Stimulated activated naive CD8-positive, alpha-beta T cell treated with anti-CD3 and anti-CD28 coated beads, Interleukin-15, amount 100 ng/mL, for 72 hours (primary cell): ENCODE data around the gene GALNT2.
A peak's percentile ranks its signal among the peaks of the same experiment; 100 is the strongest.

Experiments used
- ATAC-seq: fragments of 150-1000 bp; cut with Tn5 transposase; 2 replicates; pipeline ENCODE4 v1.10.0; 2021; ENCODE audit warnings: mild to moderate bottlenecking, moderate library complexity
- DNase-seq, 2 donors: peaks; one replicate each; pipeline ENCODE4 v3.0.0; 2021 to 2022
- H3K27ac Mint-ChIP-seq, 2 donors: one replicate each; pipeline ENCODE4 v1.8.0; 2022; ENCODE audit warnings: mild to moderate bottlenecking in 2 of 2, mixed read lengths in 2 of 2, moderate library complexity in 2 of 2
- H3K27me3 Mint-ChIP-seq: one replicate; pipeline ENCODE4 v1.8.0; 2022; ENCODE audit warnings: mixed read lengths
- H3K4me1 Mint-ChIP-seq: one replicate; pipeline ENCODE4 v1.8.0; 2022; ENCODE audit warnings: mild to moderate bottlenecking, mixed read lengths
- H3K4me3 Mint-ChIP-seq, 2 donors: one replicate each; pipeline ENCODE4 v1.8.0; 2022; ENCODE audit warnings: mild to moderate bottlenecking in 2 of 2, mixed read lengths in 2 of 2, moderate library complexity in 1 of 2
- H3K9me3 Mint-ChIP-seq, 2 donors: one replicate each; pipeline ENCODE4 v1.8.0; 2022; ENCODE audit warnings: mixed read lengths in 2 of 2

GALNT2 gene

GRCh38 chr1:230286166-230286889 lies 219.3 kb downstream of the GALNT2 start:
- no peak for ATAC-seq
- Mint-ChIP-seq H3K9me3 (no peaks in the 10 kb centered on the region), H3K27ac (peak overlapping the region in 1 of 2 donors; percentile 81), H3K4me3 (no peak overlapping the region), H3K27me3 (peaks cover 12% of the 10 kb centered on the region), H3K4me1 (peaks cover 30% of the 10 kb centered on the region)
- DNase-seq: no peak

- H3K27ac Mint-ChIP-seq: peak overlapping the region in 1 of 2 donors; percentile 59
- H3K27me3 Mint-ChIP-seq: peaks cover 18% of the 10 kb centered on the region
- ATAC-seq (no peak), DNase-seq (no peak)
- H3K4me1 Mint-ChIP-seq: peaks cover 30% of the 10 kb centered on the region
- no peak overlapping the region for H3K4me3 Mint-ChIP-seq
- H3K9me3 Mint-ChIP-seq: no peaks in the 10 kb centered on the region
Measured at GRCh38 chr1:230286890-230287269, 219.8 kb downstream of the GALNT2 start.

GRCh38 chr1:230287674-230288315 lies 220.8 kb downstream of the GALNT2 start:
- H3K27ac Mint-ChIP-seq: peak overlapping the region in 1 of 2 donors; percentile 94
- H3K4me3 Mint-ChIP-seq: no peak overlapping the region
- no peaks in the 10 kb centered on the region for H3K9me3 Mint-ChIP-seq
- peaks cover 27% of the 10 kb centered on the region for H3K4me1 Mint-ChIP-seq
- no peak for DNase-seq
- ATAC-seq: peak; percentile 12
- peaks cover 27% of the 10 kb centered on the region for H3K27me3 Mint-ChIP-seq

- no peak overlapping the region for H3K4me3 Mint-ChIP-seq
- DNase-seq (no peak), ATAC-seq (no peak)
- peaks cover 37% of the 10 kb centered on the region for H3K27me3 Mint-ChIP-seq
- no peaks in the 10 kb centered on the region for H3K9me3 Mint-ChIP-seq
- H3K27ac Mint-ChIP-seq: peak overlapping the region in 1 of 2 donors; percentile 78
- H3K4me1 Mint-ChIP-seq: peaks cover 22% of the 10 kb centered on the region
Measured at GRCh38 chr1:230288641-230289349, 221.8 kb downstream of the GALNT2 start.

- H3K4me3 Mint-ChIP-seq: no peak overlapping the region
- H3K4me1 Mint-ChIP-seq: peaks cover 17% of the 10 kb centered on the region
- DNase-seq (no peak), ATAC-seq (no peak)
- no peaks in the 10 kb centered on the region for H3K9me3 Mint-ChIP-seq
- H3K27ac Mint-ChIP-seq: no peak overlapping the region
- H3K27me3 Mint-ChIP-seq: peaks cover 39% of the 10 kb centered on the region
Measured at GRCh38 chr1:230289350-230289644, 222.3 kb downstream of the GALNT2 start.

GRCh38 chr1:230291731-230292620 lies 224.9 kb downstream of the GALNT2 start:
- peaks cover 39% of the 10 kb centered on the region for H3K27me3 Mint-ChIP-seq
- H3K4me3 Mint-ChIP-seq: peak overlapping the region; percentile 57 to 61
- H3K27ac Mint-ChIP-seq: peak overlapping the region; percentile 90 to 97
- peaks cover 13% of the 10 kb centered on the region for H3K4me1 Mint-ChIP-seq
- DNase-seq (no peak), ATAC-seq (peak; percentile 53)
- H3K9me3 Mint-ChIP-seq: no peaks in the 10 kb centered on the region

- Mint-ChIP-seq H3K4me1 (peaks cover 13% of the 10 kb centered on the region), H3K4me3 (no peak overlapping the region)
- no peak for ATAC-seq
Measured at GRCh38 chr1:230292689-230293389, 225.8 kb downstream of the GALNT2 start.

GRCh38 chr1:230293390-230293700 lies 226.3 kb downstream of the GALNT2 start:
- H3K4me1 Mint-ChIP-seq: peaks cover 13% of the 10 kb centered on the region
- no peak overlapping the region for H3K4me3 Mint-ChIP-seq
- no peak overlapping the region for H3K27ac Mint-ChIP-seq
- H3K27me3 Mint-ChIP-seq: peaks cover 29% of the 10 kb centered on the region
- H3K9me3 Mint-ChIP-seq: no peaks in the 10 kb centered on the region
- ATAC-seq: no peak
- no peak for DNase-seq

More at GRCh38 chr1:230292689-230293389, 225.8 kb downstream of the GALNT2 start:
- Mint-ChIP-seq H3K9me3 (no peaks in the 10 kb centered on the region), H3K27me3 (peaks cover 33% of the 10 kb centered on the region), H3K27ac (no peak overlapping the region)
- no peak for DNase-seq

- DNase-seq: no peak
- no peak overlapping the region for H3K4me3 Mint-ChIP-seq
- peaks cover 29% of the 10 kb centered on the region for H3K27me3 Mint-ChIP-seq
- no peak for ATAC-seq
- peak overlapping the region in 1 of 2 donors; percentile 27 for H3K27ac Mint-ChIP-seq
- H3K4me1 Mint-ChIP-seq: peaks cover 13% of the 10 kb centered on the region
- H3K9me3 Mint-ChIP-seq: no peaks in the 10 kb centered on the region
Measured at GRCh38 chr1:230295367-230295766, 228.3 kb downstream of the GALNT2 start.

- Mint-ChIP-seq H3K27me3 (no peaks in the 10 kb centered on the region), H3K4me1 (peaks cover 15% of the 10 kb centered on the region), H3K9me3 (no peaks in the 10 kb centered on the region), H3K4me3 (no peak overlapping the region), H3K27ac (no peak overlapping the region)
- no peak for DNase-seq
- ATAC-seq: no peak
Measured at GRCh38 chr1:230299191-230300006, 232.4 kb downstream of the GALNT2 start.

GRCh38 chr1:230300322-230301301 lies 233.6 kb downstream of the GALNT2 start:
- Mint-ChIP-seq H3K4me3 (no peak overlapping the region), H3K9me3 (no peaks in the 10 kb centered on the region), H3K27me3 (no peaks in the 10 kb centered on the region), H3K27ac (peak overlapping the region in 1 of 2 donors; percentile 82), H3K4me1 (peaks cover 21% of the 10 kb centered on the region)
- DNase-seq (no peak), ATAC-seq (no peak)

GRCh38 chr1:230301322-230301721 lies 234.3 kb downstream of the GALNT2 start:
- no peak for ATAC-seq
- H3K4me3 Mint-ChIP-seq: no peak overlapping the region
- peak overlapping the region in 1 of 2 donors; percentile 82 for H3K27ac Mint-ChIP-seq

GRCh38 chr1:230301822-230302221 lies 234.8 kb downstream of the GALNT2 start:
- no peak overlapping the region for H3K27ac Mint-ChIP-seq
- ATAC-seq (no peak), DNase-seq (no peak)
- H3K4me1 Mint-ChIP-seq: peaks cover 31% of the 10 kb centered on the region
- no peak overlapping the region for H3K4me3 Mint-ChIP-seq
- H3K27me3 Mint-ChIP-seq: no peaks in the 10 kb centered on the region
- H3K9me3 Mint-ChIP-seq: no peaks in the 10 kb centered on the region

More at GRCh38 chr1:230301322-230301721, 234.3 kb downstream of the GALNT2 start:
- DNase-seq: no peak
- Mint-ChIP-seq H3K9me3 (no peaks in the 10 kb centered on the region), H3K4me1 (peaks cover 26% of the 10 kb centered on the region), H3K27me3 (no peaks in the 10 kb centered on the region)
